Panc1 (cell line): ENCODE measurements around the gene CELA2B. TPM values are rescaled to one million over a fixed set of nuclear protein-coding genes. Genes with fewer than 3 reads are reported as not detected.
A peak's percentile ranks its signal among the peaks of the same experiment; 100 is the strongest.

Source experiments
- ATAC-seq: fragments of 200-7000 bp; cut with Tn5 transposase; 2 replicates; pipeline ENCODE4 v1.9.1; 2020; ENCODE audit warnings: mild to moderate bottlenecking, moderate library complexity
- BruUV-seq: library from RNA; stranded (reverse); fragments of 400-500 nt; replicated peaks from 2 replicates; lab custom pipeline; 2021; lab: Mats Ljungman, UMichigan
- CTCF ChIA-PET: fragments of 300-600 bp; sonication (Branson Sonifier 250); formaldehyde crosslinking; loops from one replicate; lab custom pipeline; 2022; ENCODE audit warnings: antibody characterized with exemption; lab: Charles Lee
- POLR2A ChIA-PET: fragments of 300-600 bp; sonication (Branson Sonifier 250); formaldehyde crosslinking; loops from one replicate; lab custom pipeline; 2022; ENCODE audit warnings: antibody characterized with exemption; lab: Charles Lee
- DNase-seq: peaks from one replicate; pipeline ENCODE4 v3.0.0-alpha.2; 2010; ENCODE audit warnings: low read depth, low spot score
- H3K27ac ChIP-seq: 2 replicates; pipeline ENCODE4 v1.5.1; 2011; ENCODE audit warnings: mild to moderate bottlenecking, low read length, inconsistent platforms
- H3K27me3 ChIP-seq: fragments of 200-500 bp; sonication (Bioruptor generic); 2 replicates; pipeline ENCODE4 v1.6.0; 2014; ENCODE audit warnings: low read length, inconsistent platforms; ENCODE audit not compliant: control insufficient read depth, insufficient read depth
- H3K36me3 ChIP-seq: fragments of 200-500 bp; sonication (Bioruptor generic); 2 replicates; pipeline ENCODE4 v1.5.1; 2014; ENCODE audit warnings: inconsistent platforms, mild to moderate bottlenecking, low read length, moderate library complexity; ENCODE audit not compliant: control insufficient read depth, insufficient read depth
- H3K4me1 ChIP-seq: 2 replicates; pipeline ENCODE4 v1.5.1; 2011; ENCODE audit warnings: inconsistent platforms, mild to moderate bottlenecking, low read length, moderate library complexity; ENCODE audit not compliant: control insufficient read depth, insufficient read depth
- H3K4me3 ChIP-seq, 2 experiments: 2 replicates each; pipeline ENCODE4 v1.5.1; 2011 to 2012; ENCODE audit warnings: low read depth in 2 of 2, low read length in 2 of 2, mild to moderate bottlenecking in 2 of 2, inconsistent platforms in 1 of 2, moderate library complexity in 1 of 2
- H3K9me3 ChIP-seq: fragments of 200-500 bp; sonication (Bioruptor generic); 2 replicates; pipeline ENCODE4 v1.5.1; 2014; ENCODE audit warnings: low read depth, mild to moderate bottlenecking, inconsistent platforms, low read length, moderate library complexity; ENCODE audit not compliant: control insufficient read depth, insufficient read depth
- CTCF ChIP-seq: fragments of 450-650 bp; IDR thresholded peaks from 2 replicates; pipeline ENCODE4 v1.5.1; 2017; ENCODE audit warnings: mild to moderate bottlenecking
- POLR2AphosphoS5 ChIP-seq: IDR thresholded peaks from 2 replicates; pipeline ENCODE4 v1.6.1; 2012; ENCODE audit warnings: mild to moderate bottlenecking, low read depth, low read length, moderate library complexity
- REST ChIP-seq, 2 experiments: IDR thresholded peaks; 2 replicates each; pipeline ENCODE4 v1.6.1; 2011 to 2012; ENCODE audit warnings: low read depth in 2 of 2, control low read depth in 1 of 2, low read length in 1 of 2, mild to moderate bottlenecking in 1 of 2, moderate library complexity in 1 of 2; ENCODE audit not compliant: insufficient read depth in 1 of 2
- SIN3A ChIP-seq: IDR thresholded peaks from 2 replicates; pipeline ENCODE4 v1.6.1; 2012; ENCODE audit warnings: low read depth, mild to moderate bottlenecking, low read length, moderate library complexity, borderline replicate concordance; ENCODE audit not compliant: insufficient read depth
- TCF7L2 ChIP-seq: IDR thresholded peaks from 2 replicates; pipeline ENCODE4 v1.6.1; 2011; ENCODE audit warnings: mild to moderate bottlenecking, low read depth, low read length, inconsistent platforms
- in situ Hi-C: cut with HindIII; loops from 2 replicates; pipeline ENCODE4 v1.10.0; 2016; ENCODE audit warnings: low sequenced_read_pairs, low pct_unique_long_range_greater_than_20kb
- intact Hi-C: fragments of 100-400 bp; cut with micrococcal nuclease; formaldehyde crosslinking; loops from one replicate; pipeline ENCODE4 v1.10.0; 2022; ENCODE audit not compliant: unreplicated experiment
- total RNA-seq: library from RNA; stranded (reverse); gene quantifications from one replicate; pipeline ENCODE4 v1.2.1, GENCODE V29; 2021; ENCODE audit not compliant: unreplicated experiment

Gene CELA2B
- total RNA-seq, 1 experiment from 2014 or later, result not detected

DNA sequence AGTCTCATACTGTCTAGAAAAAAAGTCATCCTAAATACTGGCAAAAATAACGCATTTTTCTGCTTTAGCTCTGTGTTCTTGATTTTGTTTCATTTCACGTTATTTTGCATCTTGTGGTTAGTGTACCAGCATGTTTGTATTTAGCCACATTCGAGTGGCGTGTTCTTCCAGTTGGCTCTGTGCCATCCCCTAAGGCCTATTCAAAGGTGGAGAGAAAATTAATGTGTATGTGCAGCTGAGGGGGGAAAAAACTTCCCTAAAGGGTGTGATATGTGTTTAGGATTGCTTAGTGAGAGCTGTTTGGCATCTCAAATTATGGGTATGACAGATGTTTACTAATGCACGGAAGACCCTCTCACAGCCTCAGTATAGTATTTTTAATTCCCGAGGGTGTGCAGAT lies 62.9 kb downstream of the CELA2B start:
- in situ Hi-C loops, result no loop called here
- no peak for ATAC-seq
- peaks cover 11% of the 10 kb centered on the region for H3K36me3 ChIP-seq
- intact Hi-C loops, result no loop called here
- ChIA-PET CTCF (no interaction called here), POLR2A (no interaction called here)
- no peaks in the 10 kb centered on the region for H3K27me3 ChIP-seq
- H3K9me3 ChIP-seq, result no peaks in the 10 kb centered on the region
- BruUV-seq, result TSS peak; percentile 53
- H3K4me3 ChIP-seq, result no peak overlapping the region
- no peak overlapping the region for H3K27ac ChIP-seq
- TF ChIP-seq REST (IDR thresholded peaks at IDR 0.05; ENCODE audit: insufficient read depth in 1 of 2, low read depth in 2 of 2, low read length in 1 of 2) (no peak), CTCF (no peak), SIN3A (no peak), TCF7L2 (no peak)
- H3K4me1 ChIP-seq, result no peaks in the 10 kb centered on the region
- no peak for DNase-seq

- CTCF ChIA-PET, result no interaction called here
- in situ Hi-C loops, result no loop called here
- Histone ChIP-seq H3K27ac (no peak overlapping the region), H3K36me3 (peaks cover 14% of the 10 kb centered on the region), H3K4me3 (no peak overlapping the region), H3K4me1 (no peaks in the 10 kb centered on the region), H3K9me3 (no peaks in the 10 kb centered on the region), H3K27me3 (no peaks in the 10 kb centered on the region)
- ATAC-seq (no peak), DNase-seq (no peak)
- POLR2A ChIA-PET, result no interaction called here
- intact Hi-C loops, result no loop called here
- BruUV-seq, result no TSS peak
- TF ChIP-seq REST (IDR thresholded peaks at IDR 0.05; ENCODE audit: insufficient read depth in 1 of 2, low read depth in 2 of 2, low read length in 1 of 2) (no peak), SIN3A (no peak), CTCF (no peak), POLR2AphosphoS5 (no peak), TCF7L2 (no peak)
Measured at GRCh38 chr1:15540186-15540585, 64.3 kb downstream of the CELA2B start.

Other genes starting within 250 kb of the CELA2B start
- gene FHAD1, start 228.9 kb upstream of the CELA2B start, total RNA-seq, result 0.23 TPM
- 90.8 TPM for gene EFHD2, start 66.2 kb upstream of the CELA2B start, total RNA-seq
- 1.1 TPM for gene CTRC, start 37.7 kb upstream of the CELA2B start, total RNA-seq
- gene CELA2A, start 19.4 kb upstream of the CELA2B start, total RNA-seq, result 0.72 TPM
- gene CASP9, start 48.1 kb downstream of the CELA2B start, total RNA-seq, result 7.5 TPM
- gene DNAJC16, start 50.7 kb downstream of the CELA2B start, total RNA-seq, result 22.0 TPM
- 3.1 TPM for gene AGMAT, start 108.9 kb downstream of the CELA2B start, total RNA-seq
- gene DDI2, start 141.4 kb downstream of the CELA2B start, total RNA-seq, result 27.7 TPM
- gene PLEKHM2, start 208.2 kb downstream of the CELA2B start, total RNA-seq, result 54.6 TPM